22Rv1 (cell line): ENCODE data around the gene SERGEF.

Source experiments
- ZFX ChIP-seq: fragments of 450-650 bp; IDR thresholded peaks from 2 replicates; pipeline ENCODE4 v1.6.1; 2017; ENCODE audit warnings: antibody characterized with exemption, borderline replicate concordance
- TF ChIP-seq, protein P1 (sequence below): fragments of 450-650 bp; IDR thresholded peaks from 2 replicates; pipeline ENCODE4 v1.5.1; 2017; ENCODE audit warnings: mild to moderate bottlenecking

DNA sequence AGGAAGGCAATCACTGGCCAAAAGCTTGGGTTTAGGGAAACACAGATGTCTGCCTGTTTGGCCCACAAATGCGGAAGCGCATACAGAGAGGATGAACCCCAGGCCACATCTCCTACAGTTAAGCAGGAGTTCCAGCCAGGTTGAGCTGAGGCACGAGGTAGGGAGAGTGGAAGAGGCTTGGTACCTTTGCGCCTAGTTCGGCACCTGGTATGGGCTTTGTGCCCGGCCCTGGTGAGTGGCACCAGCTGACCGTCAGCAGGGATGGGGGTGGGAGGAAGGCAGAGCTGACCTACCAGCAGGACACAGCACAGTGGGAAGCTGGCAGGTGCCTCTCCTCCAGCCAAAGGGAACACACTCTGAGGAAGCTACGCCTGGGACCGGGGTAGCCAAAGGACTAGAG is 220.7 kb downstream of the SERGEF start:
- TF ChIP-seq, protein P1, sequence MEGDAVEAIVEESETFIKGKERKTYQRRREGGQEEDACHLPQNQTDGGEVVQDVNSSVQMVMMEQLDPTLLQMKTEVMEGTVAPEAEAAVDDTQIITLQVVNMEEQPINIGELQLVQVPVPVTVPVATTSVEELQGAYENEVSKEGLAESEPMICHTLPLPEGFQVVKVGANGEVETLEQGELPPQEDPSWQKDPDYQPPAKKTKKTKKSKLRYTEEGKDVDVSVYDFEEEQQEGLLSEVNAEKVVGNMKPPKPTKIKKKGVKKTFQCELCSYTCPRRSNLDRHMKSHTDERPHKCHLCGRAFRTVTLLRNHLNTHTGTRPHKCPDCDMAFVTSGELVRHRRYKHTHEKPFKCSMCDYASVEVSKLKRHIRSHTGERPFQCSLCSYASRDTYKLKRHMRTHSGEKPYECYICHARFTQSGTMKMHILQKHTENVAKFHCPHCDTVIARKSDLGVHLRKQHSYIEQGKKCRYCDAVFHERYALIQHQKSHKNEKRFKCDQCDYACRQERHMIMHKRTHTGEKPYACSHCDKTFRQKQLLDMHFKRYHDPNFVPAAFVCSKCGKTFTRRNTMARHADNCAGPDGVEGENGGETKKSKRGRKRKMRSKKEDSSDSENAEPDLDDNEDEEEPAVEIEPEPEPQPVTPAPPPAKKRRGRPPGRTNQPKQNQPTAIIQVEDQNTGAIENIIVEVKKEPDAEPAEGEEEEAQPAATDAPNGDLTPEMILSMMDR: no peak
- TF ChIP-seq ZFX: no peak
